WERI-Rb-1 (cell line): ENCODE data around the gene NPHP4.

Source experiments
- DNase-seq: peaks from one replicate; pipeline ENCODE4 v3.0.0-alpha.2; 2020
- H3K27ac ChIP-seq: fragments of 250-450 bp; sonication (Bioruptor Pico); 2 replicates; pipeline ENCODE4 v1.5.1; 2020; ENCODE audit warnings: mild to moderate bottlenecking, moderate library complexity
- H3K27me3 ChIP-seq: fragments of 250-450 bp; sonication (Bioruptor Pico); 2 replicates; pipeline ENCODE4 v1.5.1; 2021; ENCODE audit warnings: mild to moderate bottlenecking, low read depth, moderate library complexity; ENCODE audit not compliant: insufficient read depth, severe bottlenecking
- H3K36me3 ChIP-seq: fragments of 250-450 bp; sonication (Bioruptor Pico); 2 replicates; pipeline ENCODE4 v1.5.1; 2020; ENCODE audit warnings: mild to moderate bottlenecking, moderate library complexity
- H3K4me3 ChIP-seq: 2 replicates; pipeline ENCODE4 v1.5.1; 2011; ENCODE audit warnings: low read depth, mild to moderate bottlenecking, control low read depth, low read length
- H3K9me3 ChIP-seq: fragments of 250-450 bp; sonication (Bioruptor Pico); 2 replicates; pipeline ENCODE4 v1.5.1; 2021; ENCODE audit warnings: mild to moderate bottlenecking, moderate library complexity; ENCODE audit not compliant: severe bottlenecking
- TF ChIP-seq, protein P1 (sequence below): IDR thresholded peaks from 2 replicates; pipeline ENCODE4 v1.5.1; 2011; ENCODE audit warnings: low read depth, mild to moderate bottlenecking, control low read depth, inconsistent platforms, low read length

NPHP4 gene

DNA sequence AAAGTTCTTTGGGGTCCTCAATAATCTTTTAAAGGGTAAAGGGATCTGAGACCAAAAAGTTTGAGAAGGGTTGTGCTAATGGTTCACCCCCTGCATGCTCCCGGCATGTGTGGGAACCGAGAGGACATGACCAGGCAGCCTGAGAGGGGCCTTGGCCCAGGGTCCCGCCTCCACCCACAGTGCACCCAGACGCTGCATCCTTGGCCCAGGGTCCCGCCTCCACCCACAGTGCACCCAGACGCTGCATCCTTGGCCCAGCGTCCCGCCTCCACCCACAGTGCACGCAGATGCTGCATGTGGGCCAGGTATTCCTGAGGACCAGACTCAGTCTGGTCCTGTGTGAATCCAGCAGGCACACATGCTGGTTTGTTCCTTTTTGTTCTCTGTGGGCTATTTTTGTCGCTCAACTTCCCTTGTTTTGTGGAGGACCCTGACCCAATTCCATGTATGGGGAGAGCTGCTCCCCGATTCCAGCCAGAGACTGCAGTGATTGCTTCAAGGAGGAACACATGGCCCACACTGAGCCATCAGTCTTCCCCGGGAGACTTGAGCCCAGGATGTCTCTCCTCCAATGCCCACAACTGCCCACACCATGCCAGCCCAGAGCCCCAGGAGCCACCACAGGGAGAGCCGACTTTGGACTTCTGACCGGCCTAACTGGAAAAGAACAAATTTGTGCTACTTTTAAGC lies 3.5 kb downstream of the NPHP4 start:
- TF ChIP-seq, protein P1, sequence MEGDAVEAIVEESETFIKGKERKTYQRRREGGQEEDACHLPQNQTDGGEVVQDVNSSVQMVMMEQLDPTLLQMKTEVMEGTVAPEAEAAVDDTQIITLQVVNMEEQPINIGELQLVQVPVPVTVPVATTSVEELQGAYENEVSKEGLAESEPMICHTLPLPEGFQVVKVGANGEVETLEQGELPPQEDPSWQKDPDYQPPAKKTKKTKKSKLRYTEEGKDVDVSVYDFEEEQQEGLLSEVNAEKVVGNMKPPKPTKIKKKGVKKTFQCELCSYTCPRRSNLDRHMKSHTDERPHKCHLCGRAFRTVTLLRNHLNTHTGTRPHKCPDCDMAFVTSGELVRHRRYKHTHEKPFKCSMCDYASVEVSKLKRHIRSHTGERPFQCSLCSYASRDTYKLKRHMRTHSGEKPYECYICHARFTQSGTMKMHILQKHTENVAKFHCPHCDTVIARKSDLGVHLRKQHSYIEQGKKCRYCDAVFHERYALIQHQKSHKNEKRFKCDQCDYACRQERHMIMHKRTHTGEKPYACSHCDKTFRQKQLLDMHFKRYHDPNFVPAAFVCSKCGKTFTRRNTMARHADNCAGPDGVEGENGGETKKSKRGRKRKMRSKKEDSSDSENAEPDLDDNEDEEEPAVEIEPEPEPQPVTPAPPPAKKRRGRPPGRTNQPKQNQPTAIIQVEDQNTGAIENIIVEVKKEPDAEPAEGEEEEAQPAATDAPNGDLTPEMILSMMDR = no peak
- Histone ChIP-seq H3K27ac (no peak overlapping the region), H3K4me3 (no peak overlapping the region), H3K9me3 (no peaks in the 10 kb centered on the region), H3K27me3 (no peaks in the 10 kb centered on the region), H3K36me3 (peaks cover 25% of the 10 kb centered on the region)
- no peak for DNase-seq

DNA sequence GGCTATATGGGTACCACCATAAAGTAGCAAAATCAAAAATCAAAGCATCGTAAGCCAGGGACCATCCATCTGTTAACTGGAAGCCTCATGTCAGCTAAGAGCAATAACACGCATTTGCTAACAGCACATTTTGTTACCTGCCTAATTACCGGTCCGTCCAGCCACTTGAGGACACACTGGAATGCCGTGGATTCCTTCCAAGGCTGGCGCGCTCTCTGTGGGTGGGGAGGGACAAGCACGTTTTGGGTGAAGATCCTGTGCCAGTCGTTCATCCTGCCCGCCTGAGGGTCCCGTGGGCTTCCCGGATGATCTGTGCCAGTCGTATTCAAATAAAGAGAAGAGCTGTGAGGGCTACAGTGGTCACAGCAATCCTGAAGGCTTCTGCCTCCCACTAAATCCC lies 6.2 kb downstream of the NPHP4 start:
- no peak for DNase-seq
- Histone ChIP-seq H3K27me3 (no peaks in the 10 kb centered on the region), H3K36me3 (peaks cover 38% of the 10 kb centered on the region), H3K4me3 (no peak overlapping the region), H3K9me3 (no peaks in the 10 kb centered on the region), H3K27ac (no peak overlapping the region)
- TF ChIP-seq, protein P1 = no peak

DNA sequence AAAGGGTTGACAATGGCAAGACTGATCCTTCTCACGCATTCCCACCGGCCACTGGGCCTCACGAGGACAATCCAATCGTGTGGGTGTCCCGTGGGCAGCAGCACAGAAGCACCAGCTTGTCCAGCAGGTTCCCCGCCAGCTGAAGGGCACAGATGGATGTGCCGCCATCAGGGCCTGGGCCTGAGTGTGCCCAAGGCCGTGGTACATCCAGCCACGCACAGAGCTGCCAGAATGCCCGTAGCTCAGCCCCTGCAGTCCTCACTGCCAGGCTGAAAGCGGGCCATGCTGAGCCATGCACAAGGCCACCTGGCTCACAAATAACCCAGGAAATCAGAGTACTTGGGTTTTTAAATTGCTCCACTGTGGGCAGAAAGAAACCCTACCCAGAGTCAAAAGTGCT lies 7.0 kb downstream of the NPHP4 start:
- H3K27ac ChIP-seq = no peak overlapping the region
- no peaks in the 10 kb centered on the region for H3K9me3 ChIP-seq
- DNase-seq = no peak
- no peak overlapping the region for H3K4me3 ChIP-seq
- TF ChIP-seq, protein P1 = no peak
- H3K36me3 ChIP-seq = peaks cover 36% of the 10 kb centered on the region
- H3K27me3 ChIP-seq = no peaks in the 10 kb centered on the region

DNA sequence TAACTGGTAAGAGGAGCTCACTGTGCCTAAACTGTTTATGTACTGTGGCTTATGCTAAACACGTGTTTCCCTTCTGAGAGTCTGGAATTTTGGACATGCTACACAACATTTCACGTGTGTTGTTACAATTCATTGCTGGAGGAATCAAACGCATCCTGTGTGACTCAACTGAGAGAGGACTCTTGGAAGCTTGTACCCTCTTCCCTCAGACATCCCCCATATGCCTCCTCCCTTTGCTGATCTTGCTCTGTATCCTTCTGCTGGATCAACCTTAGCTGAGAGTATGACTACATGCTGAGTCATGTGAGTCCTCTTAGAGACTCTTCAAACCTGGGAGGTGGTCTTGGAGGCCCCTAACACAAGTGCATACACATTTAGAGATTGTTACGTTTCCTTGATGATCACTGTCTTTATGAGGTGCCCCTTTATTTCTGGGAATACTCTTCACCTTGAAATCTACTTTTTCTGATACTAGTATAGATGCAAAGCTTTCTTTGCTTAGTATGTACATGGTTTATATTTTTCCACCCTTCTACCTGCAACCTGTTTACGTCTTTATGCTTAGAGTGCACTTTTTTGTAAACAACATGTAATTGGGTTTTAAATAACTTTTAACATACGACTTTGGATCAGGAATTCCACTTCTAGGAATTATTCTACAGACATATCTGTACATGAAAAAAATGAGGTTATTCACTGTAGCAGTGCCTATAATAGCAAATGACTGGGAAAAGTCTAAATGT lies 8.7 kb downstream of the NPHP4 start:
- no peak for DNase-seq
- H3K9me3 ChIP-seq = no peaks in the 10 kb centered on the region
- TF ChIP-seq, protein P1 = no peak
- H3K27ac ChIP-seq = no peak overlapping the region
- H3K36me3 ChIP-seq = peaks cover 35% of the 10 kb centered on the region
- no peaks in the 10 kb centered on the region for H3K27me3 ChIP-seq
- no peak overlapping the region for H3K4me3 ChIP-seq

DNA sequence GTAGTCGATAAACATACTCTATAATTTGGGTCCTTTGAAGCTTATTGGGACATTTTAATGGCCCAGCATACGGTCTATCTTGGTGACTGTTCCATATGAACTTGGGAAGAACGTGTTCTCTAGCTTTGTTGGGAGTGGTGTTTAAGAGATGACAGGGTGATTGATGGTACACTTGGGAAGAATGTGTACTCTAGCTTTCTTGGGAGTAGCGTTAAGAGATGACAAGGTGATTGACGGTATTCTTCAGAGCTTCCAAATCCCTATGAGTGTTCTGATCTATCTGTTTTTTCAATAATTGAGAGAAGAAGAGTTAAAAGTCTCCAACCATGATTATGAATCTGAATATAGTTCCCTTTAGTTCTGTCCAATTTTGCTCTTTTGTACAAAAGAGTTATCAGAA lies 9.4 kb downstream of the NPHP4 start:
- no peak for DNase-seq
- Histone ChIP-seq H3K4me3 (no peak overlapping the region), H3K9me3 (no peaks in the 10 kb centered on the region), H3K36me3 (peaks cover 37% of the 10 kb centered on the region), H3K27me3 (no peaks in the 10 kb centered on the region), H3K27ac (no peak overlapping the region)
- TF ChIP-seq, protein P1 = no peak
